GM12878 (cell line): Measurements from ENCODE around the gene WFDC8. TPM values are rescaled to one million over a fixed set of nuclear protein-coding genes. Genes with fewer than 3 reads are reported as not detected.

Experiments
- ATAC-seq: fragments of 200-7000 bp; cut with Tn5 transposase; 3 replicates; pipeline ENCODE4 v1.9.1; 2020; ENCODE audit warnings: mild to moderate bottlenecking, moderate library complexity
- BruUV-seq: library from RNA; stranded (reverse); fragments of 400-500 nt; replicated peaks from 2 replicates; lab custom pipeline; 2021; lab: Mats Ljungman, UMichigan
- CTCF ChIA-PET: fragments of 300-600 bp; sonication (Branson Sonifier 250); formaldehyde crosslinking; extraction: SDS; loops from one replicate; lab custom pipeline; 2021; ENCODE audit warnings: inconsistent platforms; lab: Yijun Ruan, JAX
- POLR2A ChIA-PET: fragments of 350-600 bp; formaldehyde crosslinking; extraction: SDS; loops from one replicate; lab custom pipeline; 2021; ENCODE audit warnings: inconsistent platforms; lab: Charles Lee
- RAD21 ChIA-PET: fragments of 300-600 bp; sonication (Branson Sonifier 250); formaldehyde crosslinking; loops from one replicate; lab custom pipeline; 2023; ENCODE audit warnings: antibody characterized with exemption; ENCODE audit not compliant: unreplicated experiment; lab: Charles Lee
- SMC1A ChIA-PET: fragments of 300-600 bp; sonication (Branson Sonifier 250); formaldehyde crosslinking; loops from one replicate; lab custom pipeline; 2023; ENCODE audit not compliant: unreplicated experiment, uncharacterized antibody; lab: Charles Lee
- DNase-seq: peaks from one replicate; pipeline ENCODE4 v3.0.0-alpha.2; 2011; ENCODE audit warnings: low read depth, low spot score
- FAIRE-seq: peaks from 3 replicates; lab custom pipeline; 2011; peaks lifted over from hg19 to GRCh38; lab: Jason Lieb, UNC
- H2AFZ ChIP-seq: 2 replicates; pipeline ENCODE4 v1.6.0; 2011; ENCODE audit warnings: low read depth, low read length, control low read depth; ENCODE audit not compliant: control insufficient read depth
- H3K27ac ChIP-seq: 2 replicates; pipeline ENCODE4 v1.5.1; 2011; ENCODE audit warnings: control low read depth; ENCODE audit not compliant: control insufficient read depth, insufficient read depth
- H3K27me3 ChIP-seq, 2 experiments: replicated peaks in 1 of 2; 2 replicates each; pipeline versions ENCODE4 v1.6.0 to v1.6.1; 2011; ENCODE audit warnings: low read length in 1 of 2; ENCODE audit not compliant: control insufficient read depth in 2 of 2, insufficient read depth in 2 of 2
- H3K36me3 ChIP-seq, 2 experiments: 2 replicates each; pipeline ENCODE4 v1.5.1; 2011; ENCODE audit warnings: low read length in 1 of 2; ENCODE audit not compliant: control insufficient read depth in 2 of 2, insufficient read depth in 2 of 2
- H3K4me1 ChIP-seq: 2 replicates; pipeline ENCODE4 v1.6.1; 2011; ENCODE audit warnings: mild to moderate bottlenecking, low read length, moderate library complexity, mixed read lengths; ENCODE audit not compliant: control insufficient read depth, insufficient read depth
- H3K4me2 ChIP-seq: 2 replicates; pipeline ENCODE4 v1.6.0; 2011; ENCODE audit warnings: control low read depth; ENCODE audit not compliant: control insufficient read depth, insufficient read depth
- H3K4me3 ChIP-seq: fragments of 200-600 bp; sonication (generic); 2 replicates; pipeline ENCODE4 v1.5.1; 2016
- H3K79me2 ChIP-seq: 2 replicates; pipeline ENCODE4 v1.6.0; 2011; ENCODE audit warnings: low read length; ENCODE audit not compliant: control insufficient read depth, insufficient read depth
- H3K9ac ChIP-seq: 2 replicates; pipeline ENCODE4 v1.8.0; 2011; ENCODE audit warnings: low read length, control low read depth, mixed read lengths; ENCODE audit not compliant: control insufficient read depth, insufficient read depth
- H3K9me3 ChIP-seq: replicated peaks from 3 replicates; pipeline ENCODE4 v1.5.1; 2011; ENCODE audit warnings: mild to moderate bottlenecking, low read length; ENCODE audit not compliant: control insufficient read depth, insufficient read depth
- H4K20me1 ChIP-seq: 2 replicates; pipeline ENCODE4 v1.6.0; 2011; ENCODE audit not compliant: control insufficient read depth, insufficient read depth
- CBFB ChIP-seq: IDR thresholded peaks from 2 replicates; pipeline ENCODE4 v1.6.1; 2016; ENCODE audit warnings: antibody characterized with exemption, low read depth
- CEBPZ ChIP-seq: fragments of 150-350 bp; IDR thresholded peaks from 2 replicates; pipeline ENCODE4 v1.6.1; 2016; ENCODE audit warnings: low read depth, low read length
- HSF1 ChIP-seq: fragments of 150-350 bp; IDR thresholded peaks from 2 replicates; pipeline ENCODE4 v1.6.1; 2014; ENCODE audit warnings: mild to moderate bottlenecking, low read depth, low read length
- IKZF2 ChIP-seq, 2 experiments: fragments of 450-650 bp; IDR thresholded peaks; 2 replicates each; pipeline ENCODE4 v1.6.1; 2017; ENCODE audit warnings: mild to moderate bottlenecking in 2 of 2, moderate library complexity in 2 of 2
- MYC ChIP-seq: IDR thresholded peaks from 2 replicates; pipeline ENCODE4 v1.6.1; 2011; ENCODE audit warnings: mild to moderate bottlenecking, low read length, moderate library complexity, inconsistent platforms; ENCODE audit not compliant: insufficient read depth, insufficient replicate concordance, insufficient read length, severe bottlenecking
- NRF1 ChIP-seq: conservative IDR thresholded peaks from 2 replicates; pipeline ENCODE4 v1.6.1; 2011; ENCODE audit warnings: mild to moderate bottlenecking, low read depth, low read length, improper control_type of control experiment
- PBX3 ChIP-seq: IDR thresholded peaks from 2 replicates; pipeline ENCODE4 v1.6.1; 2011; ENCODE audit warnings: mild to moderate bottlenecking, low read depth, low read length, moderate library complexity; ENCODE audit not compliant: insufficient replicate concordance
- RCOR1 ChIP-seq: conservative IDR thresholded peaks from 2 replicates; pipeline ENCODE4 v1.6.1; 2012; ENCODE audit warnings: low read depth, low read length, improper control_type of control experiment
- SMAD5 ChIP-seq: IDR thresholded peaks from 2 replicates; pipeline ENCODE4 v1.6.1; 2016; ENCODE audit warnings: antibody characterized with exemption, low read depth
- WGBS: methylation state at CpG from one replicate; pipeline ENCODE4 v1.1.6; 2016; ENCODE audit warnings: low lambda C conversion rate; ENCODE audit not compliant: insufficient replicate concordance, insufficient coverage; ENCODE audit errors: missing lambda C conversion rate; 5-methylcytosine and 5-hydroxymethylcytosine counted together
- in situ Hi-C: fragments of 300-500 bp; cut with MboI; formaldehyde crosslinking; loops from 9 replicates; pipeline ENCODE4 v1.14.3; 2018; ENCODE audit warnings: mixed read lengths
- intact Hi-C: fragments of 100-400 bp; cut with micrococcal nuclease; formaldehyde crosslinking; loops from one replicate; pipeline ENCODE4 v1.14.2; 2022; ENCODE audit not compliant: unreplicated experiment
- polyA plus RNA-seq, 11 experiments: library from polyadenylated mRNA; depleted of rRNA in 4 of 11; unstranded in 6 of 11; stranded (reverse) in 5 of 11; fragments of >200 nt; fragmentation: Nextera tagmentation in 4 of 11; fragmentation: Illumina TruSeq in 1 of 11; extraction: Ambion mirVana in 4 of 11; extraction: Trizol in 1 of 11; gene quantifications; 1 replicate in 1 of 11; 2 replicates in 10 of 11; pipeline versions ENCODE4 v1.2.1 to v1.2.3, GENCODE V29; 2011 to 2016; ENCODE audit warnings: inconsistent platforms in 2 of 11, missing spikeins in 2 of 11, low read depth in 1 of 11
- total RNA-seq, 4 experiments: library from RNA; depleted of rRNA in 3 of 4; stranded (reverse); fragments of >200 nt in 3 of 4; fragmentation: Illumina TruSeq in 1 of 4; extraction: Trizol in 1 of 4; gene quantifications; 2 replicates each; pipeline versions ENCODE4 v1.2.1 to v1.2.3, GENCODE V29; 2013 to 2021

The WFDC8 gene
- total and polyA plus RNA-seq, 10 of the 15 experiments (the other 5 are each of a cell fraction or from before 2014, with no cell fraction given), result not detected

GRCh38 chr20:45509091-45509490, 70.0 kb downstream of the WFDC8 start:
- H3K4me2 ChIP-seq, result no peak overlapping the region
- H3K36me3 ChIP-seq, result no peaks in the 10 kb centered on the region
- ChIA-PET POLR2A (no interaction called here), SMC1A (no interaction called here), CTCF (no interaction called here), RAD21 (no interaction called here)
- no peak overlapping the region for H3K4me3 ChIP-seq
- FAIRE-seq (no peak), DNase-seq (no peak), ATAC-seq (no peak)
- H3K27ac ChIP-seq, result no peak overlapping the region
- intact Hi-C loops (no loop called here), in situ Hi-C loops (no loop called here)
- 11% methylated on average over 4 of the region's 4 CpGs for WGBS
- no peak overlapping the region for H2AFZ ChIP-seq
- H3K9me3 ChIP-seq, result no peaks in the 10 kb centered on the region; the same call in 2 of the 3 replicates
- no TSS peak for BruUV-seq
- TF ChIP-seq CEBPZ (no peak), IKZF2 (IDR thresholded peaks at IDR 0.05) (no peak), NRF1 (no peak), MYC (no peak), RCOR1 (no peak), CBFB (no peak), HSF1 (no peak), PBX3 (no peak), SMAD5 (no peak)
- no peaks in the 10 kb centered on the region for H4K20me1 ChIP-seq
- no peaks in the 10 kb centered on the region for H3K79me2 ChIP-seq
- H3K9ac ChIP-seq, result no peak overlapping the region
- peaks cover 5% of the 10 kb centered on the region for H3K4me1 ChIP-seq
- peaks cover 0 to under 1% of the 10 kb centered on the region in 2 experiments; a peak in 1 of 4 replicates for H3K27me3 ChIP-seq
